ENCODE data around the gene PCDHGB4. TPM values are rescaled to one million over a fixed set of nuclear protein-coding genes. Genes with fewer than 3 reads are reported as not detected.
"Not testable (repeated sequence)": the region's sequence is repeated elsewhere in the genome, so short reads cannot be mapped to it uniquely, and the experiment has no call there.

Gene PCDHGB4
- total and polyA plus RNA-seq, 3 donors from 2014 or later: 1.0 to 13.3 (median 11.3) TPM

GRCh38 chr5:141417494-141418172 is 30.1 kb downstream of the PCDHGB4 start, which contains the start of gene PCDHGB7:
Gene PCDHGB7, plus strand, starts transcription at chr5:141417677. Its CDS starts 183 bp downstream, at chr5:141417860.
- H3K36me3 ChIP-seq (ENCODE audit: low read depth, missing control alignments); intact Hi-C loops (cut with DNase I; ENCODE audit: low total_unique reads); H3K27me3 ChIP-seq; H3K4me1 ChIP-seq; H3K9me3 ChIP-seq: not testable (repeated sequence)
- H3K27ac ChIP-seq: peak within 1 kb of the TSS in 1 of 2 donors; percentile 47
- peak; percentile 55 to 82 (median 69) for TF ChIP-seq CTCF (IDR thresholded peaks at IDR 0.05)
- peak; percentile 89 for DNase-seq
- H3K4me3 ChIP-seq: peak within 1 kb of the TSS; percentile 39 to 59
- WGBS, 2 donors: 9 to 11% methylated on average over 22 to 47 of the region's 47 CpGs

GRCh38 chr5:141419074-141419880 is 31.8 kb downstream of the PCDHGB4 start:
- Histone ChIP-seq H3K27me3 (no peaks in the 10 kb centered on the region), H3K27ac (no peak overlapping the region), H3K36me3 (ENCODE audit: low read depth, missing control alignments) (no peaks in the 10 kb centered on the region), H3K4me1 (peaks cover 3% of the 10 kb centered on the region), H3K4me3 (peak overlapping the region in 1 of 2 donors; percentile 15), H3K9me3 (no peaks in the 10 kb centered on the region)
- TF ChIP-seq CTCF (IDR thresholded peaks at IDR 0.05): no peak
- TF ChIP-seq POLR2A (IDR thresholded peaks at IDR 0.05): no peak
- WGBS, 2 donors: 24% methylated on average over 74 of the region's 74 CpGs; no CpG with 5 or more reads in 1 of the 2 donors
- DNase-seq: no peak
- intact Hi-C loops (cut with DNase I; ENCODE audit: low total_unique reads): no loop called here

GRCh38 chr5:141420855-141421488 is 33.5 kb downstream of the PCDHGB4 start, which contains the start of gene PCDHGA11:
Gene PCDHGA11, plus strand, starts transcription at chr5:141421051. Its CDS starts 177 bp downstream, at chr5:141421228.
- intact Hi-C loops (cut with DNase I; ENCODE audit: low total_unique reads): loop anchor here (10.0 kb wide), 1 partner anchor 104 kb away; no protein-coding TSS in a partner anchor
- Histone ChIP-seq H3K4me3 (peak within 1 kb of the TSS; percentile 26 to 27), H3K9me3 (no peaks in the 10 kb centered on the region), H3K36me3 (ENCODE audit: low read depth, missing control alignments) (no peaks in the 10 kb centered on the region), H3K27ac (no peak within 1 kb of the TSS), H3K4me1 (peaks cover 3% of the 10 kb centered on the region), H3K27me3 (no peaks in the 10 kb centered on the region)
- peak; percentile 73 for DNase-seq
- WGBS, 2 donors: 17 to 20% methylated on average over 37 to 42 of the region's 42 CpGs
- TF ChIP-seq CTCF (IDR thresholded peaks at IDR 0.05): peak; percentile 17 to 51 (median 23)
- no peak for TF ChIP-seq POLR2A (IDR thresholded peaks at IDR 0.05)

- Histone ChIP-seq H3K27ac (no peak overlapping the region), H3K4me3 (peak overlapping the region; percentile 26 to 27), H3K9me3 (no peaks in the 10 kb centered on the region), H3K4me1 (peaks cover 3% of the 10 kb centered on the region), H3K27me3 (no peaks in the 10 kb centered on the region), H3K36me3 (ENCODE audit: low read depth, missing control alignments) (no peaks in the 10 kb centered on the region)
- no peak for TF ChIP-seq POLR2A (IDR thresholded peaks at IDR 0.05)
- no peak for TF ChIP-seq CTCF (IDR thresholded peaks at IDR 0.05)
- WGBS, 2 donors: 15 to 17% methylated on average over 13 of the region's 13 CpGs
- no peak for DNase-seq
- intact Hi-C loops (cut with DNase I; ENCODE audit: low total_unique reads): loop anchor here (10.0 kb wide), 1 partner anchor 103 kb away; no protein-coding TSS in a partner anchor
These were observed 34.0 kb downstream of the PCDHGB4 start for GRCh38 chr5:141421489-141421855.
